Lung (tissue), 12 donors: ENCODE data around the gene PDGFC. TPM values are rescaled to one million over a fixed set of nuclear protein-coding genes. Genes with fewer than 3 reads are reported as not detected.

ENCODE experiments used
- ATAC-seq: fragments of 200-7000 bp; cut with Tn5 transposase; one replicate; pipeline ENCODE4 v1.9.1; 2020; ENCODE audit warnings: moderate number of reproducible peaks; ENCODE audit not compliant: insufficient read depth, low FRiP score
- DNase-seq, 3 donors: peaks; one replicate each; pipeline ENCODE4 v3.0.0-alpha.2; 2013 to 2017
- H3K27ac ChIP-seq, 2 donors: one replicate each; pipeline ENCODE4 v1.5.1; 2013; ENCODE audit warnings: mild to moderate bottlenecking in 2 of 2, moderate library complexity in 2 of 2, control low read depth in 1 of 2, inconsistent platforms in 1 of 2, low read depth in 1 of 2, low read length in 1 of 2
- H3K27me3 ChIP-seq, 3 donors: one replicate each; pipeline ENCODE4 v1.5.1; 2013; ENCODE audit warnings: low read length in 2 of 3; ENCODE audit not compliant: control insufficient read depth in 3 of 3, insufficient read depth in 3 of 3
- H3K36me3 ChIP-seq, 4 donors: one replicate each; pipeline ENCODE4 v1.5.1; 2013; ENCODE audit warnings: low read length in 4 of 4, mild to moderate bottlenecking in 1 of 4, moderate library complexity in 1 of 4; ENCODE audit not compliant: control insufficient read depth in 4 of 4, insufficient read depth in 4 of 4
- H3K4me1 ChIP-seq, 5 donors: one replicate each; pipeline ENCODE4 v1.5.1; 2013; ENCODE audit warnings: low read length in 5 of 5, mild to moderate bottlenecking in 2 of 5, moderate library complexity in 1 of 5; ENCODE audit not compliant: control insufficient read depth in 5 of 5, insufficient read depth in 5 of 5
- H3K4me3 ChIP-seq: one replicate; pipeline ENCODE4 v1.5.1; 2013; ENCODE audit warnings: mild to moderate bottlenecking, control low read depth, moderate library complexity
- H3K9ac ChIP-seq, 2 donors: one replicate each; pipeline ENCODE4 v1.5.1; 2013; ENCODE audit warnings: low read length in 2 of 2, control low read depth in 1 of 2; ENCODE audit not compliant: insufficient read depth in 1 of 2
- H3K9me3 ChIP-seq, 4 donors: one replicate each; pipeline ENCODE4 v1.5.1; 2013; ENCODE audit warnings: low read length in 3 of 4, mild to moderate bottlenecking in 1 of 4, moderate library complexity in 1 of 4; ENCODE audit not compliant: control insufficient read depth in 4 of 4, insufficient read depth in 3 of 4
- CTCF ChIP-seq: IDR thresholded peaks from 2 replicates; pipeline ENCODE4 v1.5.1; 2012; ENCODE audit warnings: mild to moderate bottlenecking; ENCODE audit errors: control extremely low read depth, extremely low read depth
- WGBS, 2 donors: extraction: QIAGEN DNeasy Blood & Tissue Kit; methylation state at CpG; one replicate each; pipeline ENCODE4 v1.1.7; 2013; 5-methylcytosine and 5-hydroxymethylcytosine counted together
- polyA plus RNA-seq, 2 donors: library from polyadenylated mRNA; stranded (reverse); fragments of 200-250 nt; gene quantifications; one replicate each; pipeline ENCODE4 v1.2.1, GENCODE V29; 2013
- total RNA-seq, 2 donors: library from RNA; depleted of rRNA in 1 of 2; stranded (reverse); fragments of >200 nt in 1 of 2; gene quantifications; one replicate each; pipeline ENCODE4 v1.2.1, GENCODE V29; 2014 to 2021
- donor health status: control.
- donor health status: control.
- donor health status: Bipolar disorder and iron deficiency.
- donor health status: healthy.
- donor health status: DM: yes; HTN: yes; CAD: no.

Gene PDGFC
- total and polyA plus RNA-seq, 4 donors = 4.5 to 56.0 (median 11.7) TPM

GRCh38 chr4:156992943-156993342 lies 21.3 kb upstream of the PDGFC start:
- 37 to 43% methylated on average over 2 of the region's 2 CpGs for WGBS, 2 donors
- Histone ChIP-seq H3K4me1 (no peaks in the 10 kb centered on the region), H3K9ac (no peak overlapping the region), H3K36me3 (no peaks in the 10 kb centered on the region), H3K9me3 (peaks cover 0 to 10% (median 5%) of the 10 kb centered on the region in 4 donors), H3K27ac (no peak overlapping the region), H3K4me3 (no peak overlapping the region), H3K27me3 (no peaks in the 10 kb centered on the region)
- no peak for DNase-seq
- no peak for TF ChIP-seq CTCF
- no peak for ATAC-seq

- H3K9ac ChIP-seq = no peak overlapping the region
- no peak overlapping the region for H3K27ac ChIP-seq
- no peak for TF ChIP-seq CTCF
- ATAC-seq = no peak
- DNase-seq = no peak
- 86 to 89% methylated on average over 3 of the region's 3 CpGs for WGBS, 2 donors
- H3K27me3 ChIP-seq = no peaks in the 10 kb centered on the region
- peaks cover 0 to 5% (median under 1%) of the 10 kb centered on the region in 4 donors for H3K9me3 ChIP-seq
- H3K4me1 ChIP-seq = no peaks in the 10 kb centered on the region
- H3K36me3 ChIP-seq = no peaks in the 10 kb centered on the region
- H3K4me3 ChIP-seq = no peak overlapping the region
Measured at GRCh38 chr4:156991161-156991560, 19.6 kb upstream of the PDGFC start.

GRCh38 chr4:156983366-156983765 lies 11.8 kb upstream of the PDGFC start:
- no peaks in the 10 kb centered on the region for H3K36me3 ChIP-seq
- no peaks in the 10 kb centered on the region for H3K9me3 ChIP-seq
- no peaks in the 10 kb centered on the region for H3K4me1 ChIP-seq
- no peak for TF ChIP-seq CTCF
- H3K4me3 ChIP-seq = no peak overlapping the region
- no peaks in the 10 kb centered on the region for H3K27me3 ChIP-seq
- H3K9ac ChIP-seq = no peak overlapping the region
- no peak for DNase-seq
- no peak for ATAC-seq
- 70 to 74% methylated on average over 1 of the region's 1 CpG for WGBS, 2 donors
- no peak overlapping the region for H3K27ac ChIP-seq

- no peaks in the 10 kb centered on the region for H3K27me3 ChIP-seq
- H3K4me3 ChIP-seq = no peak overlapping the region
- no peaks in the 10 kb centered on the region for H3K9me3 ChIP-seq
- no peaks in the 10 kb centered on the region for H3K4me1 ChIP-seq
- WGBS, 2 donors = 74 to 86% methylated on average over 3 of the region's 3 CpGs
- ATAC-seq (no peak), DNase-seq (no peak)
- H3K36me3 ChIP-seq = no peaks in the 10 kb centered on the region
- H3K9ac ChIP-seq = no peak overlapping the region
- H3K27ac ChIP-seq = no peak overlapping the region
- TF ChIP-seq CTCF = no peak
Measured at GRCh38 chr4:156981262-156981769, 9.7 kb upstream of the PDGFC start.
